SJSA1 (cell line): ENCODE results near the gene MAPK1. TPM values are rescaled to one million over a fixed set of nuclear protein-coding genes. Genes with fewer than 3 reads are reported as not detected.
"Not testable (repeated sequence)": the region's sequence is repeated elsewhere in the genome, so short reads cannot be mapped to it uniquely, and the experiment has no call there.

Experiments used
- DNase-seq, 2 experiments: peaks; one replicate each; pipeline ENCODE4 v3.0.0-alpha.2; 2015 to 2020; ENCODE audit warnings: low spot score in 2 of 2, low read depth in 1 of 2
- H3K27ac ChIP-seq: fragments of 250-450 bp; sonication (Bioruptor Pico); 2 replicates; pipeline ENCODE4 v1.5.1; 2020; ENCODE audit warnings: mild to moderate bottlenecking, moderate library complexity
- H3K27me3 ChIP-seq: fragments of 250-450 bp; sonication (Bioruptor Pico); replicated peaks from 2 replicates; pipeline ENCODE4 v1.5.1; 2020; ENCODE audit warnings: mild to moderate bottlenecking, moderate library complexity
- H3K36me3 ChIP-seq: fragments of 250-450 bp; sonication (Bioruptor Pico); 2 replicates; pipeline ENCODE4 v1.5.1; 2020; ENCODE audit warnings: mild to moderate bottlenecking
- H3K4me1 ChIP-seq: fragments of 250-450 bp; sonication (Bioruptor Pico); replicated peaks from 2 replicates; pipeline ENCODE4 v1.6.1; 2021; ENCODE audit warnings: mild to moderate bottlenecking
- H3K4me3 ChIP-seq: fragments of 250-450 bp; sonication (Bioruptor Pico); 2 replicates; pipeline ENCODE4 v1.5.1; 2020; ENCODE audit warnings: mild to moderate bottlenecking
- H3K9me3 ChIP-seq: fragments of 250-450 bp; sonication (Bioruptor Pico); replicated peaks from 2 replicates; pipeline ENCODE4 v1.5.1; 2020; ENCODE audit warnings: mild to moderate bottlenecking
- total RNA-seq: library from RNA; depleted of rRNA; stranded (reverse); fragments of >200 nt; shearing (Covaris generic); gene quantifications from 2 replicates; pipeline ENCODE4 v1.2.3, GENCODE V29; 2014

The MAPK1 gene
- total RNA-seq, 1 experiment from 2014 or later = 113 TPM

DNA sequence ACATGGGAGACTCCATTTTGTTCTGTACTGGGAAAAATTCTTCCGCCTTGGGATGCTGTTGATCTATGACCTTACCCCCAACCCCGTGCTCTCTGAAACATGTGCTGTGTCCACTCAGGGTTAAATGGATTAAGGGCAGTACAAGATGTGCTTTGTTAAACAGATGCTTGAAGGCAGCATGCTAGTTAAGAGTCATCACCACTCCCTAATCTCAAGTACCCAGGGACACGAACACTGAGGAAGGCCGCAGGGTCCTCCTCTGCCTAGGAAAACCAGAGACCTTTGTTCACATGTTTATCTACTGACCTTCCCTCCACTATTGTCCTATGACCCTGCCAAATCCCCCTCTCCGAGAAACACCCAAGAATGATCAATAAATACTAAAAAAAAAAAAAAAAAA, 19.4 kb downstream of the MAPK1 start:
- not testable (repeated sequence) for H3K27ac ChIP-seq, H3K27me3 ChIP-seq, DNase-seq, H3K36me3 ChIP-seq, H3K4me1 ChIP-seq, H3K4me3 ChIP-seq, H3K9me3 ChIP-seq

DNA sequence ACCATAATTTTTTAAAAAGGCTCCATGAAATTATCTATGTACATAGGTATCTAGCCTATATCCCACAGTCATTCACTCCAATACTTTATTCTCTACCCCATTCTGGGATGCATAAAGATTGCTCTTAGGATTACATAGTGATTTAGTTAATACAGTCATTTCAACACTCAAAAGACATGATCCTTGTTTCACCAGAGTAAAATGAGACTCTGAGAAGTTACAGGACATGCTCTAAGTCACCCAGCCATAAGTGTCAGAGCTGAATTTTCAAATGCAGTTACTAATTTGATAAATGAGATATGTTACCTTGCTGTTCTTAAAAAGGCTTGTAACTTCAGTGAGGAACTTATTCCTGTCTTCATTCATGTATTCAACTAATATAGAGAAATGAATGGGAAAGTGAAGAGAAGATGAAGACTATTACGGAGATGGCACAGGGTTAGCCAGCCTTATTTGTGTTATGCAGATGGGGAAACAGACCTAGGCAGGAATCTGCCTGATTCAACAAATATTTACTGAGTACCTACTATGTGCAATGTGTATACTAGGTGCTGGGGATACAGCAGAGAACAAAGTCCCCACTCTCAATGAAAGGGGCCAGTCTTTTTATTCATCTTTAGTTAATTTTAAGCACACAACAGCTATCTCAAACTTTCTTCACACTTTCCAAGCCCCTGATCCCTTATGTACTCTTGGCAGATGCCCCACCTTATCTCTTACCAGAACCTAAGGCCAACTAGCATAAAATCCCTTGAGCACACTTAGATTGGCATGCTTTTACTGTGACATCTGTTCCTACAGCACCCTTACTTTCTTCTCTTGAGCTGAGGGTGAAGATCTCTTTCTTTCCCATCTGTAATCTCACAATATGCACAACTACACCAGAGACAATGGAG, 21.6 kb downstream of the MAPK1 start:
- Histone ChIP-seq H3K4me1 (peaks cover 6% of the 10 kb centered on the region), H3K9me3 (no peaks in the 10 kb centered on the region), H3K27ac (no peak overlapping the region), H3K4me3 (no peak overlapping the region), H3K27me3 (no peaks in the 10 kb centered on the region), H3K36me3 (peaks cover 3% of the 10 kb centered on the region; the same call in 1 of the 2 replicates)
- no peak for DNase-seq

DNA sequence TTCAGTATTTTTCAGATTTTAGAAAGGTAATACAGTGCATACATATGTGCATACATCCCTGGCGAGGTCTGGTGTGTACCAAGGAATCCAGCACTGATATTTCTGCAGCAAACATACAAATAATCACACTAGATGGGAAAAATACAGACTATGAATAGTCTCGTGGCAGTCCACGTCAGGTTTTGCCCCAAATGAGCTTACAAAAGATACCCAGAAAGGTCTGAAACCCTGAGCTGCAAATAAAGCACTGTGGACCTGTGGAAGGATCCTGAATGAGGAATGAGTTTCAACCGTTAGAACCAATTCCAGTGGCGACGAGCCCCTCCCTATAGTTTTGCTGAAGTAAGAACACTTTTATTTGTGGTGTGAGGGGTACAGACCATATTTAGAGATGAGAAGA, 24.5 kb downstream of the MAPK1 start:
- H3K27me3 ChIP-seq = no peaks in the 10 kb centered on the region
- H3K27ac ChIP-seq = no peak overlapping the region
- H3K9me3 ChIP-seq = no peaks in the 10 kb centered on the region
- peaks cover 8% of the 10 kb centered on the region for H3K36me3 ChIP-seq
- H3K4me1 ChIP-seq = peaks cover 15% of the 10 kb centered on the region
- DNase-seq = no peak
- H3K4me3 ChIP-seq = no peak overlapping the region

GRCh38 chr22:21841422-21841821, 26.0 kb downstream of the MAPK1 start:
- H3K36me3 ChIP-seq = peaks cover 8% of the 10 kb centered on the region
- no peaks in the 10 kb centered on the region for H3K9me3 ChIP-seq
- no peak for DNase-seq
- H3K27me3 ChIP-seq = no peaks in the 10 kb centered on the region
- peaks cover 30% of the 10 kb centered on the region for H3K4me1 ChIP-seq
- no peak overlapping the region for H3K27ac ChIP-seq
- H3K4me3 ChIP-seq = no peak overlapping the region

DNA sequence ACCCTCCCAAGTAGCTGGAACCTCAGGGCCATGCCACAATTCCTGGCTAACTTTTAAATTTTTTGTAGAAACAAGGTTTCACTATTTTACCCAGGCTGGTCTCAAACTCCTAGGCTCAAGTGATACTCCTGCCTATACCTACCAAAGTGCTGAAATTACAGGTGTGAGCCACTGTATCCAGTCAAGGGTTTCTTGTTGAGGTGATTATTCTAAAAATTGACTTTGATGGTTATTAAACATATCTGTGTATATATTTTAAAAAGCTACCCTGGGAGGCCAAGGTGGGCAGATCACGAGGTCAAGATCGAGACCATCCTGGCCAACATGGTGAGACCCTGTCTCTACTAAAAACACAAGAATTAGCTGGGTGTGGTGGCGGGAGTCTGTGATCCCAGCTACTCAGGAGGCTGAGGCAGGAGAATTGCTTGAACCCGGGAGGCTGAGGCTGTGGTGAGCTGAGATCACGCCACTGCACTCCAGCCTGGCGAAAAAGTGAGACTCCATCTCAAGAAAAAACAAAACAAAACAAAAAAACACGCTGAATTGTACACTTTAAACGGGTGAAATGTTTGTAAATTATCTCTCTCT, 27.1 kb downstream of the MAPK1 start:
- no peak overlapping the region for H3K27ac ChIP-seq
- peaks cover 37% of the 10 kb centered on the region for H3K4me1 ChIP-seq
- no peaks in the 10 kb centered on the region for H3K27me3 ChIP-seq
- H3K4me3 ChIP-seq = no peak overlapping the region
- no peak for DNase-seq
- no peaks in the 10 kb centered on the region for H3K9me3 ChIP-seq
- peaks cover 5% of the 10 kb centered on the region for H3K36me3 ChIP-seq

- Histone ChIP-seq H3K4me3 (no peak overlapping the region), H3K4me1 (peaks cover 43% of the 10 kb centered on the region), H3K27me3 (no peaks in the 10 kb centered on the region), H3K27ac (no peak overlapping the region), H3K9me3 (no peaks in the 10 kb centered on the region), H3K36me3 (peaks cover 5% of the 10 kb centered on the region)
- no peak for DNase-seq
Observed at GRCh38 chr22:21839765-21840140, 27.7 kb downstream of the MAPK1 start.

DNA sequence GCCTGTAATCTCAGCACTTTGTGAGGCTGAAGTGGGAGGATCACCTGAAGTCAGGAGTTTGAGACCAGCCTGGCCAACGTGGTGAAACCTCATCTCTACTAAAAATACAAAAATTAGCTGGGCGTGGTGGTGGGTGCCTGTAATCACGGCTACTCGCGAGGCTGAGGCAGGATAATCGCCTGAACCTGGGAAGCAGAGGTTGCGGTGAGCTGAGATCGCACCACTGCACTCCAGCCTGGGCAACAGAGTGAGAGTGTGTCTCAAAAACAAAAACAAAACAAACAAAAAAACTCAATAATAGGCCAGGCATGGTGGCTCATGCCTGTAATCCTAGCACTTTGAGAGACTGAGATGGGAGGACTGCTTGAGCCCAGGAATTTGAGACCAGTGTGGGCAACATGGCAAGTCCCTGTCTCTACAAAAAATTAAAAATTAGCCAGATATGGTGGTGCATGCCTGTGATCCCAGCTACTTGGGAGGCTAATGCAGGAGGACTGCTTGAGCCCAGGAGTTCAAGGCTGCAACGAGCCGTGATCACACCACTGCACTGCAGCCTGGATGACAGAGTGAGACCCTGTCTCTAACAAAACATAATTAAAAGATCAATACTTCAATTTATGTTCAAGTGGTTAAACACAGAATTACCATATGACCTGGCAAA, 28.2 kb downstream of the MAPK1 start:
- not testable (repeated sequence) for H3K4me3 ChIP-seq

DNA sequence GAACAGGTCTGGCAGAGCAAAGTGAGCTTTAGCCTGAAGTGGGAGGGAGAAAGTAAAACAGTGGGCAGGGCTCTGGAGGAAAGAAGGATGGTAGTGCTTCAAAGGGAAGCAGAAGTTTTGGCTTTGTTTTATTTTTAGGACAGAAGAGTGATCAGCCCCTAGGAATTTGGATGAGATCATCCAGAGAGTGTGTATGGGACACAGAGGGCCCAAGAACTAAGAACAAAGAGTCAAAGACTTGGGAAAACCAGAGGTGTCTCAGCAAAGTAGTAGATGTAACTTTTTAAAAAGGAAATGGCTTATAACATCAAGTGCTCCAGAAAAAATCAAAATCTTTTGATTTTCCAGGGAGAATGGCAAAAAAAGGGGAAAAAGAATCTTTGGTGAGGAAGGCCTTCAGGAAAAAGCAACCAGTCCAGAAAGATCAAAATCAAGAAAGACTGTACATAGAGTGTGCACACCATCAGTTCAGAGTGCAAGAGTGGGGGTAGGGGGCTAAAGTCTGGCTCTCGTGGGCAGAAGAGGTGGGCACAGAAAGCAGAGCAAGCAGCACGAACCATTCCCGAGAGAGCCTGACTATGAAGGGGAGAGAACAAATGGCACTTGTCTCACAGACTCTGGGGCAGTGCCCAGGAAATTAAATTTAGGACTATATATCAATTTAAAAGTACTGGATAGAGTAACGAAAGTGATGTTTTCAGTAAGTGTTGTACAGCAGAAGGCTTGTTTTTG, 30.0 kb downstream of the MAPK1 start:
- peak; percentile 67 to 88 for DNase-seq
- peak overlapping the region; percentile 91 for H3K27ac ChIP-seq
- no peak overlapping the region for H3K4me3 ChIP-seq

More for the DNA sequence above, 28.2 kb downstream of the MAPK1 start:
- DNase-seq, H3K36me3 ChIP-seq, H3K27ac ChIP-seq, H3K27me3 ChIP-seq, H3K9me3 ChIP-seq: not testable (repeated sequence)
- H3K4me1 ChIP-seq = peaks cover 48% of the 10 kb centered on the region

DNA sequence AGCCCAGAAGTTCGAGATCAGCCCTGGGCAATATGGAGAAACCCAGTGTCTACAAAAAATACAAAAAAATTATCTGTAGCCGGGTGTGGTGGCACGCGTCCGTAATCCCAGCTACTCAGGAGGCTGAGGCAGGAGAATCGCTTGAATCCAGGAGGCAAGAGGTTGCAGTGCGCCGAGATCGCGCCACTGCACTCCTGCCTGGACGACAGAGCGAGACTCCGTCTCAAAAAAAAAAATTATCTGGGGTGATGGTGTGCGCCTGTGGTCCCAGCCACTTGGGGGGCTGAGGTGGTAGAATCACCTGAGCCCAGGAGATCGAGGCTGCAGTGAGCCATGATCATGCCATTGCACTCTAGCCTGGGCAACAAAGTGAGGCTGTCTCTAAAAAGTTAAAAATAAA, 31.0 kb downstream of the MAPK1 start:
- not testable (repeated sequence) for H3K36me3 ChIP-seq, DNase-seq, H3K27ac ChIP-seq, H3K9me3 ChIP-seq, H3K4me3 ChIP-seq, H3K27me3 ChIP-seq
- peaks cover 49% of the 10 kb centered on the region for H3K4me1 ChIP-seq

More for the DNA sequence above, 30.0 kb downstream of the MAPK1 start:
- Histone ChIP-seq H3K4me1 (peaks cover 49% of the 10 kb centered on the region), H3K27me3 (no peaks in the 10 kb centered on the region), H3K9me3 (no peaks in the 10 kb centered on the region), H3K36me3 (peaks cover 5% of the 10 kb centered on the region)

GRCh38 chr22:21835378-21835777, 32.1 kb downstream of the MAPK1 start:
- Histone ChIP-seq H3K9me3 (no peaks in the 10 kb centered on the region), H3K36me3 (peaks cover 5% of the 10 kb centered on the region; the same call in 1 of the 2 replicates), H3K27ac (no peak overlapping the region), H3K4me1 (peaks cover 49% of the 10 kb centered on the region), H3K4me3 (no peak overlapping the region), H3K27me3 (no peaks in the 10 kb centered on the region)
- DNase-seq = no peak

GRCh38 chr22:21834869-21835268, 32.6 kb downstream of the MAPK1 start:
- Histone ChIP-seq H3K4me1 (peaks cover 52% of the 10 kb centered on the region), H3K36me3 (peaks cover 4% of the 10 kb centered on the region; the same call in 1 of the 2 replicates), H3K27me3 (no peaks in the 10 kb centered on the region), H3K4me3 (no peak overlapping the region), H3K27ac (no peak overlapping the region), H3K9me3 (no peaks in the 10 kb centered on the region)
- DNase-seq = peak in 1 of 2 experiments; percentile 42

DNA sequence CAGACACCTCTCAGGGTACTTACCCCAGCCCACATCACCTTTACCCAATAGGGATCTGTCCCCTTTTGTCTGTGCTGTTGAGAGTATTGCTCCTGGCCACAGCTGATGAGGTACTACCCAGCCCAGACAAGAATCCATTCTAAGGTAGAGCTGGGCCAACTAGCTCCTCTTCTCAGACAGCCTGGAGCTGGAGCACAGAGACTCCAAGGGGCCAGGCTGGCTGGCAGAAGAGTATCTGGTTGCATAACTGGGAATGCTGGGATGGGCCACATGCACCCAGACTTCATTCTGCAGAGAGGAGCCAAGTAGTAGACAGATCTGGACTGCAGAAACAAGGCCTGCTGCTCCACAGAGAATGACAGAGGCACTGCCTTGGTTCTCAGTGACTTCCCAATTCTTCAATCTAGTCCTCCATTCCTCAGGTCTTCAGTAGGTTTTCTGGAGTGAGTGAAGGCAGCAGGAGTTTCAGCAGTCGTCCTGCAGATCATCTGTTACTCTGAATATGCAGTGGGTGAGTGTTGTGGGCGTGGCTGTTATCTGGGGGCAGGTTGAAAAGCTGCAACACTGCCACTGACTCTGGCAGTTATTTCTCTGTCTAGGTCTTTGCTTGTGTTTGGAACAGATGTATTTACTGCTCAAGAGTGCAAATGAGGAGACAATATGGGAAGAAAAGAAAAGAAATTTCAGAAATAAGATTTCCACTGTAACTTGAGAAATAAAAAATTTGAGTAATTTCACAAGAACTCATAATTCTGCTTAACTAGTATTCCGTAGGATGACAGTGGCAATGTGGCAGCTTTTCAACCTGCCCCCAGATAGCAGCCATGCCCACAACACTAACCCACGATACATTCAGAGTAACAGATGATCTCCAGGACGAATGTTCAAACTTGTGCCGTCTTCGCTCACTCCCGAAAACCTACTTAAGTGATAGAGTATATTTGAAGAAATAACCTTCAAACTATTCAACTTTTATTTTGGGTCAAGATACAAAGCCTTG, 34.9 kb downstream of the MAPK1 start:
- Histone ChIP-seq H3K4me1 (peaks cover 40% of the 10 kb centered on the region), H3K27me3 (no peaks in the 10 kb centered on the region), H3K36me3 (no peaks in the 10 kb centered on the region), H3K4me3 (no peak overlapping the region), H3K27ac (no peak overlapping the region), H3K9me3 (no peaks in the 10 kb centered on the region)
- DNase-seq = no peak
